DOHH2 (cell line): ENCODE measurements around the gene DNAJC5G.

Experiments
- CTCF ChIP-seq: fragments of 200-600 bp; sonication (generic); IDR thresholded peaks from one replicate; pipeline ENCODE4 v1.5.1; 2014; ENCODE audit warnings: antibody characterized with exemption, mild to moderate bottlenecking, low read depth, low read length; ENCODE audit not compliant: poor library complexity, severe bottlenecking
- EZH2phosphoT487 ChIP-seq: fragments of 200-600 bp; sonication (generic); IDR thresholded peaks from 2 replicates; pipeline ENCODE4 v1.6.1; 2017; ENCODE audit warnings: borderline replicate concordance, mild to moderate bottlenecking, antibody characterized with exemption, low read length, moderate library complexity, mixed read lengths

GRCh38 chr2:27307287-27307544, 32.0 kb downstream of the DNAJC5G start:
- TF ChIP-seq CTCF (no peak), EZH2phosphoT487 (no peak)
